ENCODE measurements around the gene TAP1.

GRCh38 chr6:32843331-32843978, 10.0 kb downstream of the TAP1 start:
- TF ChIP-seq CTCF (IDR thresholded peaks at IDR 0.05) (no peak), EZH2 (IDR thresholded peaks at IDR 0.05; ENCODE audit: borderline replicate concordance, insufficient read depth, low read depth, low read length, poor library complexity, severe bottlenecking) (no peak)
